Caco-2 (cell line): ENCODE results near the gene ALK. TPM values are rescaled to one million over a fixed set of nuclear protein-coding genes. Genes with fewer than 3 reads are reported as not detected.

Experiments used
- BruUV-seq: library from RNA; stranded (reverse); fragments of 400-500 nt; replicated peaks from 2 replicates; lab custom pipeline; 2021; lab: Mats Ljungman, UMichigan
- CTCF ChIA-PET: fragments of 300-600 bp; sonication (Branson Sonifier 250); formaldehyde crosslinking; loops from one replicate; lab custom pipeline; 2022; ENCODE audit warnings: antibody characterized with exemption; lab: Charles Lee
- POLR2A ChIA-PET: fragments of 300-600 bp; sonication (Branson Sonifier 250); formaldehyde crosslinking; loops from one replicate; lab custom pipeline; 2022; ENCODE audit warnings: antibody characterized with exemption; lab: Charles Lee
- DNase-seq, 2 experiments: peaks; one replicate each; pipeline versions ENCODE4 v3.0.0 to v3.0.0-alpha.2; 2020 to 2022
- H3K27me3 ChIP-seq: replicated peaks from 2 replicates; pipeline ENCODE4 v1.6.0; 2011; ENCODE audit warnings: low read length; ENCODE audit not compliant: control insufficient read depth, insufficient read depth
- H3K36me3 ChIP-seq: 2 replicates; pipeline ENCODE4 v1.5.1; 2011; ENCODE audit warnings: low read length; ENCODE audit not compliant: control insufficient read depth, insufficient read depth
- H3K4me1 ChIP-seq: fragments of 250-450 bp; sonication (Bioruptor Pico); 2 replicates; pipeline ENCODE4 v1.5.1; 2020; ENCODE audit warnings: mild to moderate bottlenecking
- H3K4me3 ChIP-seq: 2 replicates; pipeline ENCODE4 v1.5.1; 2011; ENCODE audit warnings: low read depth, mild to moderate bottlenecking, control low read depth, low read length
- H3K9me3 ChIP-seq: fragments of 250-450 bp; sonication (Bioruptor Pico); 2 replicates; pipeline ENCODE4 v1.5.1; 2020; ENCODE audit warnings: mild to moderate bottlenecking, moderate library complexity
- H3K27ac Mint-ChIP-seq: one replicate; pipeline ENCODE4 v1.8.0; 2022; ENCODE audit warnings: mixed read lengths; ENCODE audit not compliant: unreplicated experiment
- H3K27me3 Mint-ChIP-seq: one replicate; pipeline ENCODE4 v1.8.0; 2022; ENCODE audit warnings: mixed read lengths; ENCODE audit not compliant: insufficient read depth, unreplicated experiment
- H3K36me3 Mint-ChIP-seq: one replicate; pipeline ENCODE4 v1.8.0; 2022; ENCODE audit warnings: mild to moderate bottlenecking, mixed read lengths; ENCODE audit not compliant: insufficient read depth, unreplicated experiment
- H3K4me1 Mint-ChIP-seq: one replicate; pipeline ENCODE4 v1.8.0; 2022; ENCODE audit warnings: low read depth, mixed read lengths; ENCODE audit not compliant: unreplicated experiment
- H3K4me3 Mint-ChIP-seq: one replicate; pipeline ENCODE4 v1.8.0; 2022; ENCODE audit warnings: mild to moderate bottlenecking, moderate library complexity, mixed read lengths; ENCODE audit not compliant: unreplicated experiment
- H3K9me3 Mint-ChIP-seq: one replicate; pipeline ENCODE4 v1.8.0; 2022; ENCODE audit warnings: mixed read lengths; ENCODE audit not compliant: unreplicated experiment
- intact Hi-C: fragments of 100-400 bp; cut with micrococcal nuclease; formaldehyde crosslinking; loops from one replicate; pipeline ENCODE4 v1.10.0; 2022; ENCODE audit not compliant: unreplicated experiment
- total RNA-seq: library from RNA; stranded (reverse); gene quantifications from 2 replicates; pipeline ENCODE4 v1.2.3, GENCODE V29; 2022
- TF ChIP-seq, protein P1 (sequence below), 2 experiments: fragments of 200-600 bp in 1 of 2; IDR thresholded peaks; 1 replicate in 1 of 2; 2 replicates in 1 of 2; pipeline versions ENCODE4 v1.5.1 to v1.8.0; 2011 to 2022; ENCODE audit warnings: antibody characterized with exemption in 1 of 2, control low read depth in 1 of 2, inconsistent platforms in 1 of 2, low read depth in 1 of 2, low read length in 1 of 2, mild to moderate bottlenecking in 1 of 2, moderate library complexity in 1 of 2; ENCODE audit not compliant: insufficient read depth in 1 of 2, severe bottlenecking in 1 of 2, unreplicated experiment in 1 of 2

ALK gene
- total RNA-seq, 1 experiment from 2014 or later: 0.11 TPM

DNA sequence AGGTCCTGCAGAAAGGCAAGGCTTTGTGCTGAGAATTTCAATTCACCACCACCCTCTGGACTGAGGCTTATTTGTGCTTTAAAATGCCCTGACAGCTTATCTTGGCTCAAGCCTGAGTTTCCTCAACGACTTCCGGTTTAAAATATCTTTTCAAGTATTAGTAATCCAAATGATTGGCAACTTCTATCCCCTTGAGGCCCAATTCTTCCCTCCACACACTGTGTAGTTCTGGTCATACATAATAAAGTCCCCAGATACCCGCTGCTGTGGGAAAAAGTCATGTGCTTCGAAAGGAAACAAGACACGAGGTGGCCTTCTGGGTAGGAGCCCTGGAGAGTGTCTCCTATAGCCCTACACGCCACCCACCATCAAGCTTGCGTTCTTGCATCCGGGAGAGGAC is 393.4 kb downstream of the ALK start:
- H3K4me3 Mint-ChIP-seq: no peak overlapping the region
- no peaks in the 10 kb centered on the region for H3K9me3 ChIP-seq
- peaks cover 10% of the 10 kb centered on the region for H3K9me3 Mint-ChIP-seq
- H3K27me3 ChIP-seq: no peaks in the 10 kb centered on the region; the same call in 1 of the 2 replicates
- H3K36me3 Mint-ChIP-seq: no peaks in the 10 kb centered on the region
- no TSS peak for BruUV-seq
- H3K27ac Mint-ChIP-seq: no peak overlapping the region
- ChIA-PET POLR2A (no interaction called here), CTCF (no interaction called here)
- no peaks in the 10 kb centered on the region for H3K4me1 Mint-ChIP-seq
- no peak overlapping the region for H3K4me3 ChIP-seq
- DNase-seq: no peak
- peaks cover 25% of the 10 kb centered on the region for H3K27me3 Mint-ChIP-seq
- intact Hi-C loops: no loop called here
- TF ChIP-seq, protein P1, sequence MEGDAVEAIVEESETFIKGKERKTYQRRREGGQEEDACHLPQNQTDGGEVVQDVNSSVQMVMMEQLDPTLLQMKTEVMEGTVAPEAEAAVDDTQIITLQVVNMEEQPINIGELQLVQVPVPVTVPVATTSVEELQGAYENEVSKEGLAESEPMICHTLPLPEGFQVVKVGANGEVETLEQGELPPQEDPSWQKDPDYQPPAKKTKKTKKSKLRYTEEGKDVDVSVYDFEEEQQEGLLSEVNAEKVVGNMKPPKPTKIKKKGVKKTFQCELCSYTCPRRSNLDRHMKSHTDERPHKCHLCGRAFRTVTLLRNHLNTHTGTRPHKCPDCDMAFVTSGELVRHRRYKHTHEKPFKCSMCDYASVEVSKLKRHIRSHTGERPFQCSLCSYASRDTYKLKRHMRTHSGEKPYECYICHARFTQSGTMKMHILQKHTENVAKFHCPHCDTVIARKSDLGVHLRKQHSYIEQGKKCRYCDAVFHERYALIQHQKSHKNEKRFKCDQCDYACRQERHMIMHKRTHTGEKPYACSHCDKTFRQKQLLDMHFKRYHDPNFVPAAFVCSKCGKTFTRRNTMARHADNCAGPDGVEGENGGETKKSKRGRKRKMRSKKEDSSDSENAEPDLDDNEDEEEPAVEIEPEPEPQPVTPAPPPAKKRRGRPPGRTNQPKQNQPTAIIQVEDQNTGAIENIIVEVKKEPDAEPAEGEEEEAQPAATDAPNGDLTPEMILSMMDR (IDR thresholded peaks at IDR 0.05; ENCODE audit: insufficient read depth in 1 of 2, low read depth in 1 of 2, low read length in 1 of 2, severe bottlenecking in 1 of 2, unreplicated experiment in 1 of 2): no peak
- H3K4me1 ChIP-seq: no peaks in the 10 kb centered on the region
- no peaks in the 10 kb centered on the region for H3K36me3 ChIP-seq

DNA sequence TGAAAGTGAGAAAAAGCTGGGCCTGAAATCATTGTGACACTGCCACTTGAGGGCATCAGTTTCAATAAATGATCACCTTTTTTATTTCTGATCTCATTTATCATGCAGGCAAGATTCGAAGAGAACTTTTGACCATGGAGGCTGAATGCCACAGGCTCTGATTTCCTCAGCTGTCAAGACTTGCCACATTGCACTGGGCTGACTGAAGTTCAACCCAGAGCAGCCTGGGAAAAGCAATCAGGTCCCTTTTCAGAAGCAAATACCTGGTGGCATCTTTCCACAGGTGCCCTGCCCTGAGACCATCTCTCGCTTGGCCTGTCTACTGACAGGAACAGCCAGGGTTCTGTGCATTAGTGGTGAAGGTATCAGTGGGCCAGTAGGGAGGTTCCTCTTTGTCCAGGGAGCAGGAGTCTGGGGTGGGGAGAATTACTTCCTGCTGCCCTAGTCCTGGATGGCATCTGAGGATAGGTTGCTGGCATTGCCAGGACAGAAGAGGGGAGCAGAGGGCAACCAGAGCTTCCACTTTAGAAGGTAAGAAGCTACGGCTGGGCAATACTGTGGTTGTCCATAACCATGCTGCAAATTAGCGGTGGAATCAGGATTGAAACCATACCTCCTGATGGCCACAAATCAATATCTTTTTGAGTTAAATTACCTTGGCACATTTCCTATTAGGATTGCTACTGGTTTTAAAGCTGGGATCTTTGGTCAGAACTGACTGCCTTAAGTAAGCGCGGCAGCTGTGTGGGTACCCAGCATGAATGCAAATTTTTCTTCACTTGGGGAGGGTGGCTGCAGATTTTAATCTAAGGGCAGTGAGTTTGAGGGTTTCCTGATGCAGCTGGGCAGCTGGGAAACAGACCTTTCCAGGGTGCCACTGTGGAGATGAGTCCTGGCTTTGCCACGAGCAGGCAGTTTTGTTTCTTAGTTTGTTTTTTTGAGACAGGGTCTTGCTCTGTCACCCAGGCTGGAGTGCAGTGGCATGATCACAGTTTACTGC is 394.5 kb downstream of the ALK start:
- ChIA-PET CTCF (no interaction called here), POLR2A (no interaction called here)
- no peak overlapping the region for H3K27ac Mint-ChIP-seq
- H3K27me3 Mint-ChIP-seq: peaks cover 29% of the 10 kb centered on the region
- no peaks in the 10 kb centered on the region for H3K36me3 ChIP-seq
- no peak overlapping the region for H3K4me3 Mint-ChIP-seq
- H3K9me3 Mint-ChIP-seq: peaks cover 10% of the 10 kb centered on the region
- H3K4me1 ChIP-seq: no peaks in the 10 kb centered on the region
- no peaks in the 10 kb centered on the region; the same call in 1 of the 2 replicates for H3K27me3 ChIP-seq
- TF ChIP-seq, protein P1 (IDR thresholded peaks at IDR 0.05; ENCODE audit: insufficient read depth in 1 of 2, low read depth in 1 of 2, low read length in 1 of 2, severe bottlenecking in 1 of 2, unreplicated experiment in 1 of 2): no peak
- no peaks in the 10 kb centered on the region for H3K9me3 ChIP-seq
- no peaks in the 10 kb centered on the region for H3K36me3 Mint-ChIP-seq
- no peak overlapping the region for H3K4me3 ChIP-seq
- intact Hi-C loops: no loop called here
- H3K4me1 Mint-ChIP-seq: no peaks in the 10 kb centered on the region
- no TSS peak for BruUV-seq
- DNase-seq: no peak

DNA sequence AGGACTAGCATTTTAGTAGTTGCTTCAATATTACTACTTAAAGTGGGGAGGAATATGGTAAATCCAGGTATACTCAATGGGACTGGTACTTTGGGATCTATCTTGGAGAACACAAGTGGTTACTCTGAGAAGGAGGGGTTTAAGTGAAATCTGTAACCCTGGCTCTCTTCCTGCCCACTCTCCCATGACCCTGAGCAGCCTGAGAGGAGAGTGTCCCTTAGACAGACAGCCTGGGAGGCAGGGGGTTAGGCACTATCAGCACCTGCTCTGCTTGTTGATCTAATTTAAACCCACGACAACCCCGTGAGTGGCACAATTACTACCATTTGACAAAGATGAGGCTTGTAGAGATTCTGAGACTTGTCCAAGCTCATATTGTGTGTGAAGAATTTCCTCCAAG is 395.5 kb downstream of the ALK start:
- H3K4me1 Mint-ChIP-seq: no peaks in the 10 kb centered on the region
- Histone ChIP-seq H3K9me3 (no peaks in the 10 kb centered on the region), H3K4me3 (no peak overlapping the region), H3K36me3 (no peaks in the 10 kb centered on the region), H3K4me1 (no peaks in the 10 kb centered on the region), H3K27me3 (no peaks in the 10 kb centered on the region; the same call in 1 of the 2 replicates)
- H3K27ac Mint-ChIP-seq: no peak overlapping the region
- TF ChIP-seq, protein P1 (IDR thresholded peaks at IDR 0.05; ENCODE audit: insufficient read depth in 1 of 2, low read depth in 1 of 2, low read length in 1 of 2, severe bottlenecking in 1 of 2, unreplicated experiment in 1 of 2): no peak
- intact Hi-C loops: no loop called here
- H3K27me3 Mint-ChIP-seq: peaks cover 25% of the 10 kb centered on the region
- peaks cover 10% of the 10 kb centered on the region for H3K9me3 Mint-ChIP-seq
- ChIA-PET POLR2A (no interaction called here), CTCF (no interaction called here)
- no peak overlapping the region for H3K4me3 Mint-ChIP-seq
- no peak for DNase-seq
- BruUV-seq: no TSS peak
- H3K36me3 Mint-ChIP-seq: no peaks in the 10 kb centered on the region
